HG03045 (cell line): ENCODE results near the gene TLL1.

Experiments
- ATAC-seq: cut with Tn5 transposase; IDR thresholded peaks from one replicate; pipeline ENCODE4 v1.9.1; 2021; ENCODE audit warnings: mild to moderate bottlenecking, moderate library complexity; ENCODE audit not compliant: unreplicated experiment

The TLL1 gene

DNA sequence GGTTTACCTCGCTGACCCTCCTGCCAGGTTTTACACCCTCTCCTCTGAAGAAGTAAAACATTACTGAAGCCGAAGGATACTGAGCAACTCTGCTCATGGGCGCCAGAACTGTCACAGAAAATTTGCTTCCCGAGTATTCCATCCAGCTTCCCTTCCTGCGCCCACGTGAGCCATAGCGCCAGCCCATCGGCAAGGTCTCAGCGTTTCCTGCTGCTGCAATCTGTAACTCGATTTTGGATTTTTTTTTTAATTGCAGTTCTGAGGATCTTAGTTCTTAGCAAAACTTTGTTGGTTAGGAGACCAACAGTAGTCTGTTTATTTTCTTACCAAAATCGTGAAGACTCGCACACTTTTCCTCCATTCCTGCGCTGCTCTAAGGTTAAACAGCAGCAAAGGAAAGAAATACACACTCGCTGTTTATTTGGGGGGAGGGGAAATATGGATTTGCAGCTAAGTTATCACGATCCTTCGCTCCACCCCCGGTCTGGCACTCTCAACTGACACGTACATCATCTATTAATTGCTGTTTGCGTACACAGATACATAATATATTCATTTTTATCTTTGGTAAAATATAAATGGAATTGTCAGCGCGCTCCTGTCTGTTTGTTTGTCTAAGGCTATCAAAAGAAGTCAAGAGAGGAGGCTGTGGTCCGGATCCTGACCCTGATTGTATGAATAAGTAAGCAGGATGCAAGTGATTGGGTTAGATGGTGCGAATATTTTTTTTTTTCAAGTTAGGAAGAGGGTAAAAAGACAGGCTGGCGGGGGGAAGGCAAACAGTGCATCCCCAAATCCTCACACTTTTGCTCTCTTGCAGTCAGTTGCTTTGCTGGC, at the start of gene TLL1:
TLL1 (plus strand) TSS at position 777 of the 837 bp plus-strand sequence. CDS start 668 bp downstream, outside the sequence.
- no peak for ATAC-seq

GRCh38 chr4:165826166-165826565, 46.9 kb upstream of the TLL1 start:
- ATAC-seq: no peak

- no peak for ATAC-seq
Observed at GRCh38 chr4:165827018-165827417, 46.0 kb upstream of the TLL1 start.

DNA sequence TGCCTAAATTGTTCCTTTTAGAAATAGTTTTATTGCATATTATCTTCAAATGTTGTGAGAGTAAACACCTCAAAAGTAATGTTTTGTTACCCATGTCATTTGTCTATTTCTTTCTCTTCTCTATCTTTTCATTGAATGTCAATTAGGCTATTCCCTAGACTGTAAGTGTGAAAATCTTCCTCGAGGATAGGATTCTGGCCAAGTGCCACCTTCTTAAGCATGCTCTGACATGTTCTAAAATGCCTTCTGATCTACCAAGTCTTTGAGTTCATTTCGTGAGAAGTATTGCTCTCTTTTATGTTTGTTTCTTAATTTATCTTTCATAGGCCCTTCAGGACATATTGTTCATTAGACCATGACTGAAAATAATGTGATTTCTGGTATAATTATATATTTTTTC, 44.1 kb upstream of the TLL1 start:
- no peak for ATAC-seq

DNA sequence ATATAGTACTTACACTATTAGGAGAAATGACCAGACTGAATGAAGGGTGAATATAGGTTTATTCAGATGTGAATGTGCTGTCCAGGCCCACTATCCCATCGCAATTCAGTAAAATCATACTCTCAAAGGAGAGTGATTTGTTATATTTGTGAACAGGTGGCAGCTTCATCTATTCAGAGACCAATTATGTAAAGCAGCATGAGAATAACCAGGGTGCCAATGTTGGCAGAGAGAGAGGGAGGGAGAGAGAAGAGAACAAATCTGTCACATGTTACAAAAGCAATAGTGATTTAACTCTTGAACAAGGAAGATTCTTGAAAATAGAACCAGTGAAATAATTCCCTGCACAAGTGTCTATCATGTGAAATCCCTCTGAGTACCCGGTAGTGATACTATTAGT, 38.9 kb upstream of the TLL1 start:
- ATAC-seq: no peak

DNA sequence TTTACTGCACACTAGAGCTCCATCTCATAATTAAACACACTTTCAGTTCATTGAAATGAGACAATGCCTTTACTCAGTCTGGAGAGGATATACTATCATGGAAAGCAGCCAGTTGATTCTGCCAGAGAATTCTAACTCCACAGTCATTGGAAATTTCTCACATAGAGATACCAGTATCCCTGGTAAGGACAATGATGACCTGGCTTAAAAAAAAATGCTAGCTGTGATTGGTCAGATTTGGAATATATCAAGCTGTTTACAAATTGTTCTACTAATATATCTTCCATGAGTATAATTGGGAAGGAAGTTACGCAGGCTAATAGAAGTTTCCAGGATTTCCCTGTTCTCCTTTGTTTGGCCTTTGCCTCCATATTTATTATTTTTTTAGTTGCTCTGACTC, 34.5 kb upstream of the TLL1 start:
- no peak for ATAC-seq

DNA sequence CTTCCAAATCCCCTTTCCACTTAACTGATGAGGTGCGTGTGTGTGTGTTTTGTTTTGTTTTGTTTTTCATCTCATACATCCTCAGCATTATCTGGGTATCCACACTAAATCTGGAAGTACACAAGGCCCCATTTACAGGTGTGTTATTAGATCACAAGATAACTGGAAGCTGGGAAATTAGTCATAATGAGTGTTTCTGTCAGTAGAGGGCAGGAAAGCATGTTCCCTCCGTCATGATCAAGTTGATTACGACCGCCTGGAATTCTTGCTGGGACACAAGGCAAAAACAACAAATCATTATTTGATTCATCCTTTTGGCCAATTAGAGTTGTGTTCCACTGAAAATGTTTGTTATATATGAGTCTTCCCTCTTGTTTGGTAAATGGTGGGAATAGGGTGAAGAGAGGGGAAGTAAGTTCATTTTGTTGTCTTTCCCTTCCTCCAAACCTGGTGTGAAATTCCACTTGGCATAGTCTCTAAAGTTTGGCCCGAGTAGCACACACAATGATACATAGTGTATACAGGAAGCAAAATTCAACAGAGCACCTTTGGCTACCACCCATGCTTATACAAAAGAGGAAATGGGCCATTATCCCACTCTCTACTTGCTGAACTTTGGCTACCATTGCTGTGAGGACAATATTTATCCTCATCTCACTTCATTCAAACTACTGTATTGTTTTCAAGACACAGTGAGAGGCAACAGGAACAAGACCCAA, 33.3 kb upstream of the TLL1 start:
- no peak for ATAC-seq

- ATAC-seq: no peak
Observed at GRCh38 chr4:165842684-165843083, 30.4 kb upstream of the TLL1 start.

DNA sequence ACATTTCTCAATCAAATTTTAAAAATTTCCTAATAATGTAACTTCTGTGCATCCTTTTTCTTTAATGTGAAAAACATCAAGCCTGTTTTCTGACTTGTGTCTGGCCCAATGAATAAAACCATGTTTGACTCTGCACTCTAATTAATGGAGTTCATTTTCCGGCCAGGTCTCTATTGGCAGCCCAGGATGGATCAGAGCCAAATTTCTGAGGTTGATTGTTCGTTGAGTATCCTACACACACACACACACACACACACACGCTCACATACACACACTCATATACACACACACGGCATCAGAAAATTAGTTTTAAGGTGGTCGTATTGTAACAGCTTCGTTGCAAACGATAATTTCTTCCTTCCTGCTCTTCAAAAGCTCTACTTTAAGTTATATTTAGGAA, 28.9 kb upstream of the TLL1 start:
- no peak for ATAC-seq

DNA sequence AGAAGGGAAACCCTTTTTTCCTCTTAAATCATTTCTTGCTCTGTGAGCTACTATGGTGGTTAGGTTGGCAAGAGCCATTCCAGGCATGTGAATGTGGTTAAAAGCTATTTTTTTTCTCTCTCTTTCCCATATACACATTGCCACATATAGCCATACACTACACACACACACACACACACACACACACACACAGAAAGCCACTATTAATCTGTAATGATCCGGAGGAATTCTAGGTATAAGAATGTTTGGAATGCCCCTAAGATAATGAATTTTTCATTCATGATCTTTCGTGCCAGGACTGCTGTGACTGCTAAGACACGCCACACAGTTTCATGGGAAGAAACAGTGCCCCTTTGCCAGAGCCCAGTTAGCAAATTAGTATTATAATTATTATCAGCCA, 21.8 kb upstream of the TLL1 start:
- no peak for ATAC-seq

DNA sequence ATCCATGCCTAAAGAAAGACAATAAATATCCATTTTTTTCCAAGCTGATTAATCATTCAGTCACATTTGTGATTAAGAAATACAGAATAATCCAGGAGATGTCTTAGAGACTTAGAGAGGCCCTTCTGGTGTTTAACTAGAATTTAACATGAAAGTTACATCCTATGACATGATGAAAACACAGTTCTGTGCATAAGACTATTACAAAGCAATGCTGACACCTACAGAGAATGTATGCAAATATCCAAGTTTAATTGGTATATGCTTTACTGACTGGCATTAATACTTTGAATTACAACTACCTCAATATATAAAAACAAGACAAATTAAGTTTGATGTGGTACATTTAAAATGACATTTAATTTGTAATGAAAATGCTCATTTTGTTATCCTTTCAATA, 17.8 kb upstream of the TLL1 start:
- ATAC-seq: no peak

- no peak for ATAC-seq
Observed at GRCh38 chr4:165861363-165861762, 11.7 kb upstream of the TLL1 start.

DNA sequence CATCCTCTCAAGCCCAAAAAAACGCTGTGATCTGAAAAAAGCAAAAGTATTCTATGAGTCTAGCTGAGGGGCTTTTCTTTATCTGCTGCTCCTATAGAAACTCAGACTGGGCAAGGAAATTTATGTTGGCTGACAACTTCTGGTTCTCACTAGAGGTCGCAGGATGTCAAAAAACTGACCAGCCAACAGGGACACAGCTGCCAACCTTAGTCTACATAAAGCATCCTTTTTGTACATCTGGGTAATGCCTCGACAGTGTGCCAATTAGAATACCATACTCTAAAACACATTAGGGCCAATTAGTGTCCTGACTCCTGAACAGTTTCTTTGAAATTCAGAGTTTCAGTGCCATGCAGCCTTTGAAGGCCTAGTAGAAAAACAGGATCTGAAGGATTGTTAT, 8.8 kb upstream of the TLL1 start:
- ATAC-seq: no peak

GRCh38 chr4:165866019-165866650, 6.9 kb upstream of the TLL1 start:
- no peak for ATAC-seq

DNA sequence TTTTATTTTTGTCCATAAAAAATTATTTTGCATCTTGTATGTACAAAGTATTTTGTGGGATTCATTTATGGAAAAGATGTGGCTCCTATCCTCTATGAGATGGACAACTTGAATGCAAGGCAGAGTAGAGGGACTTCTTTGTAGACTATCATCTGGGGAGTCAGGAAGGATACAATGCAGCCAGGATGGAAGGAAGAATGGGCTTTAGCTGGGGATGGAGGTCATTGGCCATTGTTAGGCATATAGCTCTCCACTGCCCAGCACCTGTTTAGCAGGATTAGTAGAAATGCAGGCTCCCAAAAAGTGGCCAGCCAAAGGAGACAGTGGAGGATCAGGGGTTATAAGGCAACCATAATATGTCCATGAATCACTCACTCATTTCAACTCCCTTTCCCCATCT, 5.1 kb upstream of the TLL1 start:
- no peak for ATAC-seq

GRCh38 chr4:165873298-165874071, 448 bp downstream of the TLL1 start:
- ATAC-seq: no peak

DNA sequence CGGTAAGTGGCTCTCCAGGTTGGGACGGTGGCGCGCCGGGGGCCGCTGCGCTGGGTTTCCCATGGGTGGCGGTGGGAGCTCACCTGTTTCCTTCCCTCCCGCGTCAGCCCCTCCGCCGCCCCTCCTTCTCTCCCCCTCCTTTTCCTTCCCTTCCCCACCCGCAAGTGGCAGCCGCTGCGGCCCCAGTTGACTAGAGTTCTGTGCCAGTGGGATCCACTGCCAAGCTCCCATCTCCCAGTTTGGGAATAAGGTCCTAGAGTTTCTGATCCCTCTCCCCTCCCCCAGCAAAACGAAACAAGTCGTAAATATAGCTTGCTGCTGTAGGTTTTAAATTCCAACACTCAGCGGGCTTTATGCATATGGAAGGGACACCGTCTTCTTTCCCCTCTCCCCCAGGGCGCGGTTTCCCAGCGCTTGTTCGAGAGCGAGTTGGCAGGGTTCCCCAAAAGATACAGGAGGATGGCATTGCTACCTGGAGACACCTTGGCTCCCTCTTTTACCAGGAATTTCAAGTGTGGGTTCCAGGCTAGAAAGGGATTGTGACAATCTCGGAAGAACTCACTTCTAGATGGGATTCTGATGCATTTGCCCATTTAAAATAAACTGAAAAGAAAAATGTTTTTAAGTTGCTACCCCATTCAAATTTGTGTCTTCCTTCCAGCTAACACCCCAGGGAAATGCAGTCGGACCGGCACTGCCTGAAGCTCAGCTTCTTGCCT, 1.2 kb downstream of the TLL1 start:
- ATAC-seq: no peak

GRCh38 chr4:165874791-165875371, 1.8 kb downstream of the TLL1 start:
- ATAC-seq: no peak

DNA sequence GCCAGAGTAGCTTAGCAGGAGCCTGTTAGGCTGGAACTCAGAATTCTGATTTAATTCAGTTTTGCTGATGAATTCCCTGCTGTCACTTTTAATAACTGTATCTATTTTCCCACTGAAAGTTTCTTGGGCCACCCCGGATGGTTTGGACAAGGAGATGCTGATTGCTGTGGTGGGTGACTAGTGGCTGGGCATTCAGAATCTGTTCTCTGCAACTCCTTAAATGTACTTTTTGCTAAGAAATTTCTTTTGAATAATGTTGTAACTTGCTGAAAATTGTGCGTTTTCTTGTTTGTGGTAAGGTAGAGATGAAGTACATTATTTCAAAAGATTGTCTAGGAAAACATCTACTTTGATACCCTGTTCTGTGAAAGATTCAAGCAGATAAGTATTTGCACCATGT, 2.4 kb downstream of the TLL1 start:
- no peak for ATAC-seq

GRCh38 chr4:165877286-165877685, 4.2 kb downstream of the TLL1 start:
- ATAC-seq: no peak
